AG10803 (cell line): ENCODE data around the gene ABCG4.
A peak's percentile ranks its signal among the peaks of the same experiment; 100 is the strongest.
"Not testable (repeated sequence)": the region's sequence is repeated elsewhere in the genome, so short reads cannot be mapped to it uniquely, and the experiment has no call there.

ENCODE experiments used
- DNase-seq: peaks from one replicate; pipeline ENCODE4 v3.0.0; 2010; ENCODE audit warnings: low read depth
- H3K4me3 ChIP-seq: 2 replicates; pipeline ENCODE4 v1.5.1; 2011; ENCODE audit warnings: mild to moderate bottlenecking, low read length, control low read depth
- CTCF ChIP-seq: conservative IDR thresholded peaks from 2 replicates; pipeline ENCODE4 v1.5.1; 2011; ENCODE audit warnings: mild to moderate bottlenecking, low read length, control low read depth, inconsistent platforms

The ABCG4 gene

GRCh38 chr11:119125821-119126220 lies 23.0 kb upstream of the ABCG4 start:
- H3K4me3 ChIP-seq, result no peak overlapping the region
- no peak for TF ChIP-seq CTCF
- DNase-seq, result no peak

GRCh38 chr11:119126675-119127268 lies 22.1 kb upstream of the ABCG4 start:
- no peak overlapping the region for H3K4me3 ChIP-seq
- no peak for TF ChIP-seq CTCF
- no peak for DNase-seq

GRCh38 chr11:119130662-119131061 lies 18.2 kb upstream of the ABCG4 start:
- H3K4me3 ChIP-seq, result no peak overlapping the region
- TF ChIP-seq CTCF, result no peak
- DNase-seq, result no peak

GRCh38 chr11:119134389-119134978 lies 14.4 kb upstream of the ABCG4 start:
- no peak overlapping the region for H3K4me3 ChIP-seq
- TF ChIP-seq CTCF, result peak; percentile 46
- DNase-seq, result no peak

GRCh38 chr11:119139276-119139675 lies 9.6 kb upstream of the ABCG4 start:
- H3K4me3 ChIP-seq, DNase-seq: not testable (repeated sequence)

GRCh38 chr11:119144825-119145486 lies 3.9 kb upstream of the ABCG4 start:
- peak; percentile 67 for DNase-seq
- peak; percentile 69 for TF ChIP-seq CTCF
- no peak overlapping the region for H3K4me3 ChIP-seq

- DNase-seq, result no peak
- no peak overlapping the region for H3K4me3 ChIP-seq
- no peak for TF ChIP-seq CTCF
Measured at GRCh38 chr11:119145551-119145950, 3.3 kb upstream of the ABCG4 start.
